ENCODE measurements around the gene SIX5. TPM values are rescaled to one million over a fixed set of nuclear protein-coding genes. Genes with fewer than 3 reads are reported as not detected.

SIX5 gene
- total RNA-seq, 1 experiment from 2014 or later: 14.8 TPM

GRCh38 chr19:45773384-45773783, 4.3 kb upstream of the SIX5 start:
- DNase-seq (ENCODE audit: low read depth): no peak

GRCh38 chr19:45772912-45773311, 3.9 kb upstream of the SIX5 start:
- no peak for DNase-seq (ENCODE audit: low read depth)

- DNase-seq (ENCODE audit: low read depth): peak; percentile 29
Measured at GRCh38 chr19:45772130-45772840, 3.2 kb upstream of the SIX5 start.

GRCh38 chr19:45771311-45771933, 2.4 kb upstream of the SIX5 start:
- DNase-seq (ENCODE audit: low read depth): no peak

- DNase-seq (ENCODE audit: low read depth): peak; percentile 90
Measured at GRCh38 chr19:45770192-45771101, 1.4 kb upstream of the SIX5 start.

- DNase-seq (ENCODE audit: low read depth): no peak
Measured at GRCh38 chr19:45769821-45770191, 754 bp upstream of the SIX5 start.

- DNase-seq (ENCODE audit: low read depth): peak; percentile 53
Measured at GRCh38 chr19:45768655-45768983, 433 bp downstream of the SIX5 start.

GRCh38 chr19:45767881-45768654, 984 bp downstream of the SIX5 start:
- DNase-seq (ENCODE audit: low read depth): peak; percentile 77

- DNase-seq (ENCODE audit: low read depth): peak; percentile 89
Measured at GRCh38 chr19:45767410-45767880, 1.6 kb downstream of the SIX5 start.

GRCh38 chr19:45766869-45767346, 2.1 kb downstream of the SIX5 start:
- DNase-seq (ENCODE audit: low read depth): no peak

- no peak for DNase-seq (ENCODE audit: low read depth)
Measured at GRCh38 chr19:45766296-45766868, 2.7 kb downstream of the SIX5 start.

- no peak for DNase-seq (ENCODE audit: low read depth)
Measured at GRCh38 chr19:45765702-45766295, 3.3 kb downstream of the SIX5 start.

- DNase-seq (ENCODE audit: low read depth): no peak
Measured at GRCh38 chr19:45764945-45765701, 3.9 kb downstream of the SIX5 start.

- DNase-seq (ENCODE audit: low read depth): no peak
Measured at GRCh38 chr19:45764475-45764874, 4.6 kb downstream of the SIX5 start.

- no peak for DNase-seq (ENCODE audit: low read depth)
Measured at GRCh38 chr19:45763691-45764294, 5.3 kb downstream of the SIX5 start.

- no peak for DNase-seq (ENCODE audit: low read depth)
Measured at GRCh38 chr19:45762870-45763631, 6.0 kb downstream of the SIX5 start.

- DNase-seq (ENCODE audit: low read depth): no peak
Measured at GRCh38 chr19:45761714-45762113, 7.3 kb downstream of the SIX5 start.

GRCh38 chr19:45758921-45759320, 10.1 kb downstream of the SIX5 start:
- no peak for DNase-seq (ENCODE audit: low read depth)

- no peak for DNase-seq (ENCODE audit: low read depth)
Measured at GRCh38 chr19:45757695-45758094, 11.4 kb downstream of the SIX5 start.

Measured in M059J (cell line).